ENCODE data around the gene KCNJ9.
"Not testable (repeated sequence)": the region's sequence is repeated elsewhere in the genome, so short reads cannot be mapped to it uniquely, and the experiment has no call there.

KCNJ9 gene

GRCh38 chr1:160104486-160104885, 23.1 kb downstream of the KCNJ9 start:
- DNase-seq = no peak

GRCh38 chr1:160105155-160105554, 23.8 kb downstream of the KCNJ9 start:
- DNase-seq = no peak

GRCh38 chr1:160107512-160107911, 26.2 kb downstream of the KCNJ9 start:
- no peak for DNase-seq

GRCh38 chr1:160108888-160109662, 27.7 kb downstream of the KCNJ9 start:
- DNase-seq = no peak

GRCh38 chr1:160109686-160110085, 28.3 kb downstream of the KCNJ9 start:
- DNase-seq = no peak

- not testable (repeated sequence) for DNase-seq
These were observed 30.1 kb downstream of the KCNJ9 start for GRCh38 chr1:160111462-160111861.

- no peak for DNase-seq
These were observed 31.0 kb downstream of the KCNJ9 start for GRCh38 chr1:160112357-160112756.

- no peak for DNase-seq
These were observed 32.1 kb downstream of the KCNJ9 start for GRCh38 chr1:160113407-160113806.

GRCh38 chr1:160114085-160114484, 32.7 kb downstream of the KCNJ9 start:
- no peak for DNase-seq

- DNase-seq = no peak
These were observed 34.4 kb downstream of the KCNJ9 start, which contains the start of gene ATP1A2 for GRCh38 chr1:160115545-160116282. Gene ATP1A2 (plus strand): TSS chr1:160115759. CDS start chr1:160115862, 103 bp downstream.

GRCh38 chr1:160116283-160117147, 35.2 kb downstream of the KCNJ9 start:
- no peak for DNase-seq

GRCh38 chr1:160117300-160117699, 36.0 kb downstream of the KCNJ9 start:
- no peak for DNase-seq

- DNase-seq = no peak
These were observed 36.4 kb downstream of the KCNJ9 start for GRCh38 chr1:160117709-160118183.

GRCh38 chr1:160118928-160119327, 37.6 kb downstream of the KCNJ9 start:
- DNase-seq = no peak

- DNase-seq = no peak
These were observed 39.5 kb downstream of the KCNJ9 start for GRCh38 chr1:160120797-160121196.

GRCh38 chr1:160121388-160121787, 40.0 kb downstream of the KCNJ9 start:
- no peak for DNase-seq

GRCh38 chr1:160122978-160123495, 41.7 kb downstream of the KCNJ9 start:
- DNase-seq = no peak

- no peak for DNase-seq
These were observed 42.4 kb downstream of the KCNJ9 start for GRCh38 chr1:160123726-160124125.

- no peak for DNase-seq
These were observed 43.6 kb downstream of the KCNJ9 start for GRCh38 chr1:160124705-160125478.

GRCh38 chr1:160125746-160126145, 44.4 kb downstream of the KCNJ9 start:
- no peak for DNase-seq

- not testable (repeated sequence) for DNase-seq
These were observed 45.0 kb downstream of the KCNJ9 start for GRCh38 chr1:160126342-160126741.

GRCh38 chr1:160127381-160127780, 46.0 kb downstream of the KCNJ9 start:
- no peak for DNase-seq
